ENCODE measurements around the gene TMUB1. TPM values are rescaled to one million over a fixed set of nuclear protein-coding genes. Genes with fewer than 3 reads are reported as not detected.

The TMUB1 gene
- total and polyA plus RNA-seq, 9 of the 15 experiments (the other 6 are each of a cell fraction or from before 2014, with no cell fraction given) = 0.14 to 241 (median 74.1) TPM

- Histone ChIP-seq H3K9me1 (ENCODE audit: control insufficient read depth, insufficient read depth, low read length) (peaks cover 5% of the 10 kb centered on the region), H3K4me1 (replicated peaks in 1 of 2; ENCODE audit: control insufficient read depth in 2 of 2, insufficient read depth in 2 of 2, low read length in 2 of 2) (peaks cover 0 to 53% of the 10 kb centered on the region in 2 experiments; a peak in 1 of 5 replicates), H3K27me3 (ENCODE audit: control insufficient read depth in 2 of 2, insufficient read depth in 2 of 2, low read length in 2 of 2) (no peaks in the 10 kb centered on the region; a peak in 1 of 5 replicates), H3K9ac (ENCODE audit: insufficient read depth in 1 of 2, low read depth in 2 of 2, low read length in 2 of 2) (no peak overlapping the region), H4K20me1 (replicated peaks; ENCODE audit: control insufficient read depth, insufficient read depth, low read length) (peaks cover 18% of the 10 kb centered on the region), H3K36me3 (ENCODE audit: control insufficient read depth, insufficient read depth, low read length) (peaks cover 95% of the 10 kb centered on the region), H3K4me2 (ENCODE audit: insufficient read depth, low read length) (no peak overlapping the region), H3K79me2 (ENCODE audit: control insufficient read depth, insufficient read depth, low read length) (peaks cover 10% of the 10 kb centered on the region; the same call in 2 of the 3 replicates), H3K27ac (ENCODE audit: extremely low read depth, low read depth, low read length) (no peak overlapping the region), H3K4me3 (no peak overlapping the region), H3K9me3 (replicated peaks; ENCODE audit: control insufficient read depth, insufficient read depth, low read depth, low read length) (no peaks in the 10 kb centered on the region), H2AFZ (ENCODE audit: low read depth, low read length) (no peak overlapping the region)
- no peak for TF ChIP-seq ATF4 (CRISPR knock-in tag; IDR thresholded peaks at IDR 0.05)
- BruUV-seq (replicated peaks) = no TSS peak
- ChIA-PET POLR2A (interaction anchor here (1.2 kb wide), 1 partner anchor 9 kb away, joined by 3 read pairs; no protein-coding TSS in a partner anchor), CTCF (ENCODE audit: low intra/inter-chr PET ratio) (interaction anchor here (0.6 to 4.4 kb wide), 5 partner anchors 45 to 180 kb away, joined by 3 to 74 read pairs (median 13); partner anchors contain the start of gene GBX1)
- intact Hi-C loops (cut with micrococcal nuclease) (no loop called here), in situ Hi-C loops (cut with MboI) (no loop called here)
- DNase-seq (ENCODE audit: extremely low read depth in 1 of 4, low spot score in 3 of 4) = no peak
- no peak for FAIRE-seq
- WGBS (ENCODE audit: insufficient coverage, low coverage, missing lambda C conversion rate) = 92% methylated on average over 23 of the region's 29 CpGs
- no peak for ATAC-seq
Measured at GRCh38 chr7:151122796-151123157, 39.5 kb upstream of the TMUB1 start.

DNA sequence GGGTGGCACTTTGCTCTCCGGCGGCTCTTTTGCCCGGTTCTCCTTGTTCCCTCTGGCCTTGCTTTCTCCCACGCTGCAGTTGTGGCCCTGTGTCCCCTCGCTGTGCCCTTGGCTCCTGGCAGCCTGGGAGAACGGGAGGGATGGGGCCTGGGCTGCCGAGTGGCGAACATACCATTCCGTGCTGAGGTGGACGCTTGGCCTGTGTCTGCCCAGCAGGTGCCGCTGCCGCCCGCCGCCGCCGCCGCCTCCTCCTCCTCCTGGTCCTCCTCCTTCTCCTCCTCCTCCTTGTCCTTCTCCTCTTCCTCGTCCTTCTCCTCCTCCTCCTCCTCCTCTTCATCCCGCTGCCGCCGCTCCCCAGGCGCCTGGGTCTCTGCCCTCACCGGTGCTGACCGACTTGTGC lies 39.0 kb upstream of the TMUB1 start:
- Histone ChIP-seq H3K4me2 (ENCODE audit: insufficient read depth, low read length) (no peak overlapping the region), H3K9ac (ENCODE audit: insufficient read depth in 1 of 2, low read depth in 2 of 2, low read length in 2 of 2) (no peak overlapping the region; a peak in 1 of 4 replicates), H3K79me2 (ENCODE audit: control insufficient read depth, insufficient read depth, low read length) (peaks cover 10% of the 10 kb centered on the region; the same call in 2 of the 3 replicates), H3K27ac (ENCODE audit: extremely low read depth, low read depth, low read length) (no peak overlapping the region), H3K36me3 (ENCODE audit: control insufficient read depth, insufficient read depth, low read length) (peaks cover 95% of the 10 kb centered on the region; the same call in 2 of the 3 replicates), H3K4me3 (no peak overlapping the region), H3K27me3 (ENCODE audit: control insufficient read depth in 2 of 2, insufficient read depth in 2 of 2, low read length in 2 of 2) (no peaks in the 10 kb centered on the region), H3K4me1 (replicated peaks in 1 of 2; ENCODE audit: control insufficient read depth in 2 of 2, insufficient read depth in 2 of 2, low read length in 2 of 2) (peaks cover 0 to 53% of the 10 kb centered on the region in 2 experiments; a peak in 1 of 5 replicates), H2AFZ (ENCODE audit: low read depth, low read length) (no peak overlapping the region), H4K20me1 (replicated peaks; ENCODE audit: control insufficient read depth, insufficient read depth, low read length) (peaks cover 19% of the 10 kb centered on the region), H3K9me1 (ENCODE audit: control insufficient read depth, insufficient read depth, low read length) (peaks cover 5% of the 10 kb centered on the region), H3K9me3 (replicated peaks; ENCODE audit: control insufficient read depth, insufficient read depth, low read depth, low read length) (no peaks in the 10 kb centered on the region)
- no peak for TF ChIP-seq NR2F6 (CRISPR knock-in tag; IDR thresholded peaks at IDR 0.05)
- peak; percentile 58; the same call in 1 of the 2 replicates for TF ChIP-seq ZBTB33 (CRISPR knock-in tag; IDR thresholded peaks at IDR 0.05)
- ATAC-seq (no peak), FAIRE-seq (no peak), DNase-seq (ENCODE audit: extremely low read depth in 1 of 4, low spot score in 3 of 4) (no peak)
- WGBS (ENCODE audit: insufficient coverage, low coverage, missing lambda C conversion rate) = 88% methylated on average over 24 of the region's 24 CpGs
- POLR2A ChIA-PET = no interaction called here
- in situ Hi-C loops (cut with MboI) = no loop called here
- intact Hi-C loops (cut with micrococcal nuclease) = no loop called here
- CTCF ChIA-PET (ENCODE audit: low intra/inter-chr PET ratio) = interaction anchor here (0.6 to 4.4 kb wide), 3 partner anchors 50 to 160 kb away, joined by 3 to 74 read pairs (median 32); no protein-coding TSS in a partner anchor
- no TSS peak for BruUV-seq (replicated peaks)

All from K562 (cell line).